GM19239 (cell line): ENCODE results near the gene VASN.

Source experiments
- DNase-seq: peaks from one replicate; pipeline ENCODE4 v3.0.0; 2011; ENCODE audit warnings: low spot score; ENCODE audit not compliant: insufficient read length
- FAIRE-seq: peaks from 2 replicates; lab custom pipeline; 2011; peaks lifted over from hg19 to GRCh38; lab: Jason Lieb, UNC

VASN gene

GRCh38 chr16:4414187-4414917 is 42.7 kb downstream of the VASN start:
- peak; percentile 97 for FAIRE-seq
- peak; percentile 92 for DNase-seq

- DNase-seq (no peak), FAIRE-seq (peak; percentile 31)
Measured at GRCh38 chr16:4415538-4416199, 44.0 kb downstream of the VASN start.

GRCh38 chr16:4416200-4417032 is 44.8 kb downstream of the VASN start, which contains the start of gene CORO7:
CORO7 (minus strand) TSS chr16:4416596; CDS start chr16:4416518, 78 bp downstream.
- DNase-seq: peak; percentile 82
- peak; percentile 75 for FAIRE-seq

- no peak for DNase-seq
- FAIRE-seq: no peak
Measured at GRCh38 chr16:4419402-4419959, 47.8 kb downstream of the VASN start.

- DNase-seq (no peak), FAIRE-seq (no peak)
Measured at GRCh38 chr16:4420505-4421105, 49.0 kb downstream of the VASN start.

- FAIRE-seq (peak; percentile 97), DNase-seq (peak; percentile 94)
Measured at GRCh38 chr16:4425378-4426020, 53.9 kb downstream of the VASN start, which contains the start of gene DNAJA3. DNAJA3 (plus strand) TSS chr16:4425868; CDS start chr16:4425882, 14 bp downstream.

- peak; percentile 4 for FAIRE-seq
- no peak for DNase-seq
Measured at GRCh38 chr16:4426021-4426684, 54.5 kb downstream of the VASN start.

- FAIRE-seq: no peak
- no peak for DNase-seq
Measured at GRCh38 chr16:4426722-4427372, 55.2 kb downstream of the VASN start.

GRCh38 chr16:4428500-4428899 is 56.9 kb downstream of the VASN start:
- DNase-seq (no peak), FAIRE-seq (no peak)

- FAIRE-seq: no peak
Measured at GRCh38 chr16:4431023-4431422, 59.4 kb downstream of the VASN start.

More at GRCh38 chr16:4431023-4431422, 59.4 kb downstream of the VASN start:
- DNase-seq: no peak
